GM12865 (cell line): ENCODE data around the gene SLC6A20.

Experiments used
- DNase-seq: peaks from one replicate; pipeline ENCODE4 v3.0.0; 2010; ENCODE audit warnings: low read depth
- H3K4me3 ChIP-seq: 2 replicates; pipeline ENCODE4 v1.5.1; 2011; ENCODE audit warnings: mild to moderate bottlenecking, low read depth, low read length, control low read depth
- TF ChIP-seq, protein P1 (sequence below): IDR thresholded peaks from 2 replicates; pipeline ENCODE4 v1.5.1; 2011; ENCODE audit warnings: low read length, control low read depth, low read depth, inconsistent platforms; ENCODE audit not compliant: insufficient read depth; ENCODE audit errors: missing control alignments

Gene SLC6A20

DNA sequence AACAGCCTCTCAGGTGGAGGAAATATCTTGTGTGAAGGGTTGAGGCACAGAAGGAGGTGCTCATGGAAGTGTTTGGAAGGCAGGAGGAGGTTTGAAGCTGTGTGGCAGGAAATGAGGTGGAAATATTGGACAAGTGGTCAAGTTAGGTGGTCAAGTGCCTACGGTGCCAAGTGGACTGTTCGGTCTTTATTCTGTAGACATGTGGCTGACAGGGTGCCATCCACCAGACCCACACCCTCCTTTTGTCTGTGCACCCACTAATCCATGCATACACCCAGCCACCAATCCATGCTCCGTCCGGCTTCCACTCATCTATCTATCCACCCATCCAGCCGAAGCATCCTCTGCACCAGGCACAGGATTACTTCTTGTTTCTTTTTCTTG is 2.2 kb downstream of the SLC6A20 start:
- TF ChIP-seq, protein P1, sequence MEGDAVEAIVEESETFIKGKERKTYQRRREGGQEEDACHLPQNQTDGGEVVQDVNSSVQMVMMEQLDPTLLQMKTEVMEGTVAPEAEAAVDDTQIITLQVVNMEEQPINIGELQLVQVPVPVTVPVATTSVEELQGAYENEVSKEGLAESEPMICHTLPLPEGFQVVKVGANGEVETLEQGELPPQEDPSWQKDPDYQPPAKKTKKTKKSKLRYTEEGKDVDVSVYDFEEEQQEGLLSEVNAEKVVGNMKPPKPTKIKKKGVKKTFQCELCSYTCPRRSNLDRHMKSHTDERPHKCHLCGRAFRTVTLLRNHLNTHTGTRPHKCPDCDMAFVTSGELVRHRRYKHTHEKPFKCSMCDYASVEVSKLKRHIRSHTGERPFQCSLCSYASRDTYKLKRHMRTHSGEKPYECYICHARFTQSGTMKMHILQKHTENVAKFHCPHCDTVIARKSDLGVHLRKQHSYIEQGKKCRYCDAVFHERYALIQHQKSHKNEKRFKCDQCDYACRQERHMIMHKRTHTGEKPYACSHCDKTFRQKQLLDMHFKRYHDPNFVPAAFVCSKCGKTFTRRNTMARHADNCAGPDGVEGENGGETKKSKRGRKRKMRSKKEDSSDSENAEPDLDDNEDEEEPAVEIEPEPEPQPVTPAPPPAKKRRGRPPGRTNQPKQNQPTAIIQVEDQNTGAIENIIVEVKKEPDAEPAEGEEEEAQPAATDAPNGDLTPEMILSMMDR: no peak
- H3K4me3 ChIP-seq: no peak overlapping the region
- DNase-seq: no peak

DNA sequence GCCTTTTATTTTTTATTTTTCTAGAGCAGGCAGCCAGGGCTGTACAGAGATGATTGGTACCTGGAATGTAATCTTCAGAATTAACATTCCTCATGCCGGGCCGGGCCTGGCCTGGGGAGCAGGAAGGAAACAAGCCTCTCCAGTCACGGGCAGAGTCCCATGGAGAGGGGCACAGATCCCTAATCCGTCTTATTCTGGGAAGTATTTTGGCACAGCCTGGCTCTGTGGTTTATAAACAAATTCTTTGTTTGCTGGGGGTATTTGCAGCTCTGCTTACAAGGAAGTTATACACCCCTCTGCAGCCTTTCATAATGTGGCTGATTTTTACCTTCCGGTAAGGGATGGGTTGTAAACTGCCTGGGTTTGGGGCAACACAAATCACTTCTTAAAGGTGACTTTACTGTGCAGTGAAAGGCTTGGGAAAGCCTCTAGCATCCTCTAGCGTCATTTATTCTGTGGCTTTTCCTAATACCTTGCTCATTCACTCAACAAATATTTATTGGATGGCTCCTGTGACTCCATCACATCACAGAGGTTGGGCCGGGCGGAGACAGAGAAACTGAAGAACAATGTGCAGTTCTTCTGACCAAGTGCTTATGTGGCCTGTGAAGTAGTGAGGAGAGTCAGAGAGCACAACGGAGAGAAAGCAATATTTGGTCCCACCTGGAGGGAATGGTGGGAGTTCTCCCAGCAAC is 2.7 kb downstream of the SLC6A20 start:
- H3K4me3 ChIP-seq: no peak overlapping the region
- no peak for DNase-seq
- TF ChIP-seq, protein P1: no peak

- no peak for DNase-seq
- TF ChIP-seq, protein P1: no peak
- H3K4me3 ChIP-seq: no peak overlapping the region
Observed at GRCh38 chr3:45792516-45793172, 3.7 kb downstream of the SLC6A20 start.

DNA sequence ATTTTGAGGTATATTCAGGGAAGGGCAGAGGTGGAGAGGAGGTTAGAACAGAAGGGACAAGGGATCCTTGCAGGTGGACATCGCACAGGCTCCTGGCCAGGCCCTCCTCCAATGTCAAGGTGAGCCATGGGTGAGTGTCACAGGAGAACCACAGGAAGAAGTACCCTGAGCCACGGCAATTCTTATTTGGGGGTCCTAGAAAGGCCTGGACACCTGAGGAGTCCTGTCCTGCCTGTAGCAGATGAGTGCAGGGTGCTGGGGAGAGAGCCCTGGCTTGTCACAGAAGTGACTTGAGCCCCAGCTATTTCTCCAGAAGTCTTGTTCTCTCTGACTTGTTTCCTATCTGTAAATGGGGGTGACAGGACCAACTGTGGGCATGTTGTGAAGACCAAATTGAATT is 4.3 kb downstream of the SLC6A20 start:
- DNase-seq: no peak
- H3K4me3 ChIP-seq: no peak overlapping the region
- TF ChIP-seq, protein P1: no peak

GRCh38 chr3:45790596-45790995 is 5.7 kb downstream of the SLC6A20 start:
- TF ChIP-seq, protein P1: no peak
- DNase-seq: no peak
- H3K4me3 ChIP-seq: no peak overlapping the region

DNA sequence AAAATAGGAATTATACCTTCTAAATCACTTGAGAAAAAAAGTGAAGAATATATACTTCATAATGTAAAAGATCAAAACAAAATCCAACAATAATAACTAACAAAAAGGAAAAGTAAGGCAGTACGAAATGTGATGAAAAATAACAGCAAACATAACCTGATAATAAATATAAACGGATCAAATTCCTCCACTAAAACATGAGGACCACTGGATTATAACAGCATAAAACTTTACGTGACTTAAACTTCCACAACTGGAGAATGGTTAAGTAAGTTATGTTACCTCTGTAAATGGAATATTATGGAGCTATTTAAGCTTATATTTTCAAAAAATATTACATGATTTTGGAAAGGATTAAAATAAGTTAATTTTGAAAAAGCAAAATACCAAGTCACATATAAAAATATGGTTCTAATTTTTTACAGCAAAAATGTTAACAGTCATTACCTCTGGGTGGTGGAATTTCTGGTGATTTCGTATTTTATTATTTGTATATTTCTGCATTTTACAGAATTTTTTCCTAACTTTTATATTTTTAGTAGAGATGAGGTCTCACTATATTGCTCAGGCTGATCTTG is 7.0 kb downstream of the SLC6A20 start:
- no peak for DNase-seq
- no peak overlapping the region for H3K4me3 ChIP-seq
- TF ChIP-seq, protein P1: no peak
